Measurements from ENCODE around the gene TMEM135.
A peak's percentile ranks its signal among the peaks of the same experiment; 100 is the strongest.

Gene TMEM135

GRCh38 chr11:87201376-87201775 lies 163.6 kb downstream of the TMEM135 start:
- no peak for DNase-seq

GRCh38 chr11:87203907-87204602 lies 166.3 kb downstream of the TMEM135 start:
- no peak for DNase-seq

DNA sequence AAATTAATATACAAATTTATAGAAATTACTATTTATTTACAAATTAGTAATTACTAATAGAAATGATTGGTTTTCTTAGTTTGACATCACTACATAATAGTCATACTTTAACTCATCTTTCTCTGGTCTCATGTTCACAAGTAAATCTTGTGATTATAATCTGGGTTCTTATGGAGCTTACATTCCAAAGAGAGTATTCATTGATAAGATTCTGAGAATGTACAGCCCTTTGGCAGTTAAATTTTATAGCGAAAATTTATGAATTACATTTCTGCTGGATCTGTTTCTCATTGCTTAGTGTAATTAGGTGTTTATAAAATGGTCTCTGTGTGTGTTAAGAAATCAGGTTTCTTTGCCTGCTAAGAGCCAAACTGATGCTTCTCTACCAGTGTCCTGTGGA lies 175.2 kb downstream of the TMEM135 start:
- DNase-seq = no peak

DNA sequence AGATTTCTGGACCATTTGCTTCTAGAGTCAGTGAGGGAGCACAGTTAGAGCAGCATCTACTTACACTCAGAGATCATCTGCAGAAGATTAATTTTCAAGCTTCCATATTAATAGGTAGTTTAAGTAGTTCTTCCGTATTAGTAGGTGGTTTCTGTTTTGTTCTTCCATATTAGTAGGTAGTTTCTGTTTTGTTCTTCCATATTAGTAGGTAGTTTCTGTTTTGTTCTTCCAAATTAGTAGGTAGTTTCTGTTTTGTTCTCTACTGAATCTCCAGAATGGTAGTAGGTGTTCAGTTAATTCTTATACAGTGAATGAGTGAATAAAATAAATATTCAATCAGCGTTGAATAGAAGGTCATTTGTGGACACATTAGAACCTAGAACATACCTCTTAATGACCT lies 175.7 kb downstream of the TMEM135 start:
- no peak for DNase-seq

DNA sequence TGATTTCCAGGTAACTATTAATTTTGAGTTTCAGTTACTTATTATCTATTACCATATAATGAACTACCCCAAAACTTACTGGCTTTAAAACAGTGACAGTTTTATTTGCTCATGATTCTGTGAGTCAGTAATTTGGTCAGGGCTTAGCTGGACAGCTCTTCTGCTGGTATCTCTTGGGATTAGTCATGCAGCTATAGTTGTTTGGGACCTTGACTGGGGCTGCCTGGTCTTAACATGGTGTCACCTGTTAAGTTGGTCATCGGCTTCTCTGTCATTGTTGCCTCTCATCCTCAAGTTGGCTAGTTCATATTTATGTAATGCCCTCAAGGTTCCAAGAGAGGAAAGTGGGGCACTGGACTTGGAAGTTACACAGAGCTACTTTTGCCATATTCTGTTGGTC lies 177.5 kb downstream of the TMEM135 start:
- no peak for DNase-seq

DNA sequence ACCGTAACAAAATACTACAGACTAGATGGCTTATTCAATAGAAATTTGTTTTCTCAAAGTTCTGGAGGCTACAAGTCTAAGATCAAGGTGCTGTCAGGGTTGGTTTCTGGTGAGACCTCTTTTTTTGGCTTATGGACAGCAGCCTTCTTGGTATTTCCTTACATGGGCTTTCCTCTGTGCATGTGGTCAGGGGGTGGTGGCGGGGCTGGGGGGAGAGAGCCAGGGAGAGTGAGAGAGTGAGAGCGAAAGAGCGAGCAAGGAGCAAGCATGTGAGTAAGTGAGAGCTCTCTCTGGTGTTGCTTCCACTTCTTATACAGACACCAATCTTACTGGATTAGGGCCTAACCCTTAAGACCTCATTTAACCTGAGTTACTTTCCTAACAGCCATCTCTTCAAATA lies 181.5 kb downstream of the TMEM135 start:
- DNase-seq = peak; percentile 13

- DNase-seq = no peak
These were observed 186.1 kb downstream of the TMEM135 start for GRCh38 chr11:87223816-87224215.

DNA sequence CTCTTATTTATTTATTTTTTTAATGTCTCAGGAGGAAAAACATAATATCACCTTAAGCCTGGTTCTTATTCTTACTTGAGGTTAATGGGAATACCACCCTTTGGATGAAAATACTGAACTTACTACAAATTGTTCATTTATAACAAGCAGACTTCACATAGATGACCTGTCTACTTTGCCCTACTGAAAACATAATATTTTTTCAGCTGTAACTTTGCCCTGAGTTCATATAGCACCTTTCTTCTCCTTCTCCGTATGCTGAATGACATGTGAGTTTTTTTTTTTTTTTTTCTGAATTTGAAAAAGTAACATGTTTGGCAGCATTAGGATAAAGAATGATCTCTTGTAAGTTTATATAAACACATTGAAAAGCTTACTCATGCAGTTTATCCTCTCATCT lies 186.8 kb downstream of the TMEM135 start:
- DNase-seq = no peak

GRCh38 chr11:87228820-87229219 lies 191.1 kb downstream of the TMEM135 start:
- no peak for DNase-seq

DNA sequence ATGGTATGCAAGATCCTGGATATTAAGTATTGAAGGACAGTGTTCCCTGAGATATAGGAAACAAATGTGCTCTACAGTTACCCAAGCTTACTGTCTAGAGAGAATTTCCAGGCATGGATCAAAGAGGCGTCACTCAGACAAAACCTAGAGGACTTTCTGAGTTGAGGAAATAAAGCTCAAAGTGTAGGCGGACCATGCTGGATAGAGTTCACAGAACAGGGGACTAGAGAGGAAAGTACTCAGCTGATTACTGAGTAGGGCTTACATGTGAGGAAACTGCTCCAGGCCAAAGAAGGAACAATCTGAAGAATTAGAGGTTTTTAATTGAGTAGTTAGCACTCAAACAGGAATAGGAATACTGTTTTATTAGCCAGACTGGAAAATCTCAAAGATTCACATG lies 193.3 kb downstream of the TMEM135 start:
- DNase-seq = no peak

DNA sequence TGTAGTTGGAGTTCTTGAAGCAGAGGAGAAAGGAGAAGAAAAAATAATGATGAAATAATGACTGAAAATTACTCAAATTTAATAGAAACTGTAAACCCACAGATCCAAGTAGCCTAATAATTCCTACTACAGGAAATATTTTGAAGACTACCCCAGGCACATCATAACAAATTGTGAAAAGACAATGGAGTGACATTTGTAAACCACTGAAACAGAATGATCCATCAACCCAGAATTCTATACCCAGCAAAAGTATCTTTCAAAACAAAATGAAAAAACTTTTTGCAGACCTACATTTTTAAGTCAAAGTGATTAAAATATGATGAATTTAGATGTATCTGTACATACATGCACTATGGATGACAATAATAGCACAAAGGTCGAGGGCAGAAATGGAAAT lies 194.6 kb downstream of the TMEM135 start:
- no peak for DNase-seq

DNA sequence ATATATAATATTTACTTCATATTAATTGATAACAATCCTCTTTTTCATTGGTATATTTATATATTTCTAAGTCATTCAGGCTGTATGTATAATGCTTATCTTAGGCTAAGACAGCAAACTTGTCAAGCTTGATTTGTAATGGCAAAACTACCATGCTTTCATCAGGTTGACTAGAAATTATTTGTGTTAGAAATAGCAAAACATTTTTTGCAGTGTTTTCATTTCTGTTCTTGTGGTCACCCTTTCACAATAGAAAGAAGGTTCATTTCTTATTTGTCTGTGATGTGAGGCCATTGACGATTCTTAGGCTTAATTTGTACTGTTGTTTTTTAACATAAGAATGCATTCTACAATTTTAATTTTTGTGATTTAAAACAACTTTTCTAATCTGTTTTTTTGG lies 197.6 kb downstream of the TMEM135 start:
- no peak for DNase-seq

DNA sequence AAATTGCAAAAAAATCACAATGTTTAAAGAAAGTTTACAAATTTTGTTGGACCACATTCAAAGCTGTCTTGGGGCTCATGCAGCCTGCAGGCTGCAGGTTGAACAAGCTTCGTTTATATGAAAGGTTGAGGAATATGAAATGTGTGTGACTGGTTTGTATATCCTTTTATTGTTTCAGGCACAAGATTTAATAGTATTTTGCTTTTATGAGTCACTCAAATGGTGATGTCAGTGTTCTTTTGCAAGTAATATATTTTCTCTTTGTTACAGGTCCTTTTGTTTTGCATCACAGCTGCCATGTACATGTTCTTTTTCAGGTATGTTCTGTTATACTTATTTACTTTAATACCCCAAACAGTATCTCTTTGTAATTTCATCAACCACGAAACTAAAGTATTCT lies 198.6 kb downstream of the TMEM135 start:
- DNase-seq = no peak

DNA sequence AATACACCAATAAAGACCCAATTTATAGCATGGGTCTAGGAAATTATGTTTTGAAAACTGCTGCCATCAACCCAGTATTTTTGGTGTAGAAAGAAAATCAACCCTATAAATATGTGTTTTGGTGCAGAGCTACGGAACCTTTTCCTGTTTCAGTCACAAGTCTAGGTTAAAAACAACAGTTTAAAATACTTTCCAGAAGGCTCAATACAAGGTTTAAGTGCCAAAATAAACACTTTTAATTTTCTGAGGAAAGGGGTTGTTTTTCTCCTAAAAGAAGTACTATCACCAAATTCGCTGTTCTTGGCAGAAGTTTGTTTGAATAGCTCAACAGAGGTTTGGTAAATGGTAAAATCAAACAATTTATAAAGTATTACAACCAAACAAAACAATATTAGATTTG lies 201.3 kb downstream of the TMEM135 start:
- DNase-seq = no peak

DNA sequence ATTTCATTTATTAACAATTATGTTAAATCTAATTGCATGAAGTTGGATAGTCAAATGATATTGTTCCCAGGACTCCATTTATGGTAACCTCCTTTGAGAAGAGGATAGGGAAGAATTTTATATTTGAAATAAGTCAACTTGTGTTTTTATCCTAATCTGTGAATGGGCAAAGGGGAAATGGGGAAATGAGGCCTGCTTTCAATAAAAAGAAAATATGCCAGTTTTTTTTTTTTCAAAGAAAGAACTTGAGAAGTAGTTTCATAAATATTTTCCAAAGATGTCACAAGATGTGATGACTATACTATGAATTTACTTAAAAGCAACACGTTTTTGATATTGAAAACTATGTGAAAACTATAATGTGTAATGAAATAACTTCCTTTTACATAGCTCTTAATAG lies 201.8 kb downstream of the TMEM135 start:
- DNase-seq = no peak

DNA sequence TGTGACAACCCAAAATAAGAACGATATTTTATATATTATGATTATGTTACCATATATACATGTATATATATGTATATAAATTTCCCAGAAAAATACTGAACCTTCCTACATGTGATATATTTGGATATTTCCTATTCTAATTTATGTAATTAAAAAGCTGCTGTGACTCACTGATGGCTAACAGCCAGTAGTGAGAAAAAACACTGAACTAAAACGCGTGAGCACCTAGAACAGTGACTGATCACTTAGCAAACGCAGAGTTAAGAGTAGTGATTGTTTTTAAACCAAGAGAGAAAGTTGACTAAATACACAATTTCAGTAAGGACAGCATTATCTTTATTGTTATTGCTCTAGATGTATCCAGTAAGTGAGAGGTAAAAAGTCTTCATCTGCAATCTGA lies 213.8 kb downstream of the TMEM135 start:
- no peak for DNase-seq

DNA sequence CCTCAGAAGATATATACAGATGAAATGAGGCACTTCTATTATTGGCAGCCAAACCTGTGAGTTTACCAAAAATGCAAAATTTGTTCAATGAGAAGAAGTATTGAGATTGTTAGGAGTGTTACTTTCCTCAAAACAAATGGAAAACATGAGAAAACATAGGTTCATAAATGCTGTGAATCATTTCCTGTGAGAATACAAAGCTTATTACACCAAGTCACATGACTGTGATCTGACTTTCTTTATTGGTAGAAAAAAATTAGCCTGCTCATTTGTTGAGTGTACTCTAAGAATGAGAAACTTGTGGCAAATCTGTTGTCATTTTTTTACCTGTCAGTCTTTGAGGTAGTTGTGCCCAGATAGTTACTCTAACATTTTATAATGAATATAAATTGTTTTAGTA lies 215.1 kb downstream of the TMEM135 start:
- DNase-seq = no peak

GRCh38 chr11:87254562-87254961 lies 216.8 kb downstream of the TMEM135 start:
- no peak for DNase-seq

GRCh38 chr11:87255589-87255988 lies 217.9 kb downstream of the TMEM135 start:
- DNase-seq = no peak

DNA sequence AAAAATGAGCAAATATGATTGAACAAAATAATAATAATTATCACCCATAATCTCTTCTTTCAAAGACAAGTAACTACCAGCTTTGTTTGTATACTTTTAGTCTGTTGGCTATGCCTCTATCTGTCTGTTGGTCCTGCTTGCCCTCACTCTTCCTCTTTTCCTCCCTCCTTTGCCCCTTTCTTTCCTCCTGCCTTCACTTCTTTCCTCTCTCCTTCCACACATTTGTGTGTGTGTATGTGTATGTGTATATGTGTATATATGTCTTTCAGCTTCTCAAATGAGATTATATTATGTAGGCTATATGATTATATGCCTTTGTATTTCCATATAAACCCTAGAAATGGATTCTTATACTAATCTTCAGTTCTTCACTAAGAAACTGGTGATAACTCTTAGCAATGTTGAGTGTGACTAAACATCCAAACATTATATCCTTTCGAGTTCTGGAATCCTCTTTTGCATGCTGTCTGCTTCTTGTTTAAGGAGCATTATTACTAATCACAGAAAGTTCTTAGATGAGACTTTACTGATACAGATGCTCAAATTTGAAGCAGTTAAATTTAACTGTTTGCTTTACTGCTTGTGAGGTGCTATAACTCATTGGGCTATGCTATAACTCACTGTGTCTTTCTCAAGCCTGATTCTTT lies 219.1 kb downstream of the TMEM135 start:
- DNase-seq = no peak

- no peak for DNase-seq
These were observed 220.6 kb downstream of the TMEM135 start for GRCh38 chr11:87258171-87258833.

DNA sequence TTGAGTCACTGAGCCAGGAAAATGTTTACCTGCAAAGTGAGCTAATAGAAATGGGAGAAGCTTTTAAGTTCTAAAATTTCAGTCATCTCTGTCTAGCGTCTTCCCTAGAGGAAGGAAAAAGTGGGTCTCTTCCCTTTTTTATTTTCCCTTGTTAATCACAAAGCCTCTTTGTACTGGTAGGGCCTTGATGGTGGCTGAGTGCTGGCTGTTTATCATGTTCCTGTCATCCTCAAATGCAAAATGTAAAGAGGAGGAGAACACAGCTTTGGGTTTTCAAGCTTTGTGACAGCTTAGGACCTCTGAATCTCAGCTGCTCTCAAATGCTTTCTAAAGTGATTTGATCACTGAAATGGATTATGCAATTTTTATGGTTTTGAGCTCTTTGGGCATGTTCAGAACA lies 222.0 kb downstream of the TMEM135 start:
- DNase-seq = no peak

- DNase-seq = no peak
These were observed 223.1 kb downstream of the TMEM135 start for GRCh38 chr11:87260811-87261210.

- DNase-seq = no peak
These were observed 225.6 kb downstream of the TMEM135 start for GRCh38 chr11:87263264-87263838.
